ENCODE data around the gene CFAP46.
"Not testable (repeated sequence)": the region's sequence is repeated elsewhere in the genome, so short reads cannot be mapped to it uniquely, and the experiment has no call there.

Gene CFAP46

DNA sequence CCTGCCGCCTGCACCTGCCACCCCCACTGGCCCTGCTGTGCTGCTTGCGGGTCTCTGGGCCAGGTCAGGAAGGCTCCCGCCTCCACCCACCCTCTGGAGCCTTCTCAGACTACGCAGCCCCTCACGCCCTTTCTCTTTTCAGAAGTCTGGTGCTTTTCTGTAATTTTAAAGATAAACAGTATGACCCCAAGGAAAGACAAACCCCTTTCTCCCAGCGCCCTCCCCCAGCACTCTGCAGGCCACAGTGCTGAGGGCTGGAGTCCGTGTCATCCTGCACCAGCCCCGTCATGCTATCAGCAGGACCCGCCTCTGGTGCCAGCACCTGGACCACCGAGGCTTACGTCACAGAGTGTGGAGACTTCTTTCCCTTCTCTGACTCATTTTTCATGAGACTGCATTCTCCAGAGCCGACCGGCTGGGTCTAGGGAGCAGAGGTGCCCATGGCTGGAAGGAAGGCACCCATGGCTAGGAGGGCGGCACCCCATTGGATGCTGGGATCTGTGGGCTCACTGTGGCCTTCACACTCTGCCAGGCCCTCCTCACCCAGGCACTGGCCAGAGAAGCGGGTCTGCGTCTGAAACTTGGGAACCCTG is 53.4 kb downstream of the CFAP46 start:
- Histone ChIP-seq H3K9ac (ENCODE audit: low read depth, low read length, poor library complexity, severe bottlenecking) (no peak overlapping the region), H3K79me2 (ENCODE audit: insufficient read depth, low read length) (no peaks in the 10 kb centered on the region), H3F3A (ENCODE audit: low read depth) (no peaks in the 10 kb centered on the region), H3K9me2 (replicated peaks; ENCODE audit: low read depth, low read length) (no peaks in the 10 kb centered on the region), H2AFZ (ENCODE audit: low read length) (no peak overlapping the region), H3K9me3 (ENCODE audit: insufficient read depth, low read depth, low read length) (no peaks in the 10 kb centered on the region), H3K4me3 (ENCODE audit: low read length, poor library complexity, severe bottlenecking) (no peak overlapping the region), H3K4me1 (ENCODE audit: insufficient read depth, low read length, poor library complexity, severe bottlenecking) (no peaks in the 10 kb centered on the region), H3K27me3 (ENCODE audit: insufficient read depth, low read length, poor library complexity, severe bottlenecking) (no peaks in the 10 kb centered on the region), H3K4me2 (ENCODE audit: low read depth, low read length, poor library complexity, severe bottlenecking) (no peak overlapping the region), H3K36me3 (ENCODE audit: insufficient read depth, low read length) (no peaks in the 10 kb centered on the region), H4K20me1 (ENCODE audit: insufficient read depth, low read length, poor library complexity, severe bottlenecking) (no peaks in the 10 kb centered on the region)
- TF ChIP-seq CTCF (conservative IDR thresholded peaks at IDR 0.05; ENCODE audit: low read length): no peak

GRCh38 chr10:132888446-132888845 is 53.9 kb downstream of the CFAP46 start:
- H3K9me2 ChIP-seq (replicated peaks; ENCODE audit: low read depth, low read length); H3K27me3 ChIP-seq (ENCODE audit: insufficient read depth, low read length, poor library complexity, severe bottlenecking); H3K4me3 ChIP-seq (ENCODE audit: low read length, poor library complexity, severe bottlenecking): not testable (repeated sequence)

GRCh38 chr10:132886211-132887099 is 55.9 kb downstream of the CFAP46 start:
- Histone ChIP-seq H3F3A (ENCODE audit: low read depth) (no peaks in the 10 kb centered on the region), H3K4me3 (ENCODE audit: low read length, poor library complexity, severe bottlenecking) (no peak overlapping the region), H3K9me2 (replicated peaks; ENCODE audit: low read depth, low read length) (no peaks in the 10 kb centered on the region), H4K20me1 (ENCODE audit: insufficient read depth, low read length, poor library complexity, severe bottlenecking) (no peaks in the 10 kb centered on the region), H3K27me3 (ENCODE audit: insufficient read depth, low read length, poor library complexity, severe bottlenecking) (no peaks in the 10 kb centered on the region), H3K4me1 (ENCODE audit: insufficient read depth, low read length, poor library complexity, severe bottlenecking) (no peaks in the 10 kb centered on the region), H3K9ac (ENCODE audit: low read depth, low read length, poor library complexity, severe bottlenecking) (no peak overlapping the region), H3K36me3 (ENCODE audit: insufficient read depth, low read length) (no peaks in the 10 kb centered on the region), H3K9me3 (ENCODE audit: insufficient read depth, low read depth, low read length) (no peaks in the 10 kb centered on the region), H2AFZ (ENCODE audit: low read length) (no peak overlapping the region), H3K4me2 (ENCODE audit: low read depth, low read length, poor library complexity, severe bottlenecking) (no peak overlapping the region), H3K79me2 (ENCODE audit: insufficient read depth, low read length) (no peaks in the 10 kb centered on the region)
- no peak for TF ChIP-seq EZH2phosphoT487 (IDR thresholded peaks at IDR 0.05; ENCODE audit: borderline replicate concordance)
- no peak for TF ChIP-seq CTCF (conservative IDR thresholded peaks at IDR 0.05; ENCODE audit: low read length)

More at GRCh38 chr10:132888446-132888845, 53.9 kb downstream of the CFAP46 start:
- not testable (repeated sequence) for H3K4me1 ChIP-seq (ENCODE audit: insufficient read depth, low read length, poor library complexity, severe bottlenecking); H3K9me3 ChIP-seq (ENCODE audit: insufficient read depth, low read depth, low read length); H2AFZ ChIP-seq (ENCODE audit: low read length); H3F3A ChIP-seq (ENCODE audit: low read depth); H3K4me2 ChIP-seq (ENCODE audit: low read depth, low read length, poor library complexity, severe bottlenecking); H3K36me3 ChIP-seq (ENCODE audit: insufficient read depth, low read length); H4K20me1 ChIP-seq (ENCODE audit: insufficient read depth, low read length, poor library complexity, severe bottlenecking); H3K9ac ChIP-seq (ENCODE audit: low read depth, low read length, poor library complexity, severe bottlenecking); H3K79me2 ChIP-seq (ENCODE audit: insufficient read depth, low read length)
